SK-N-SH treated with all-trans-retinoic acid at 6 μM for 48 hours (cell line): Measurements from ENCODE around the gene MINDY2.

Experiments used
- ATAC-seq: fragments of 200-7000 bp; cut with Tn5 transposase; 3 replicates; pipeline ENCODE4 v1.9.1; 2020; ENCODE audit warnings: mild to moderate bottlenecking, moderate library complexity
- ARNTL ChIP-seq: fragments of 450-650 bp; formaldehyde crosslinking; IDR thresholded peaks from 2 replicates; pipeline ENCODE4 v1.5.0; 2020; ENCODE audit warnings: low read depth, mild to moderate bottlenecking, moderate library complexity, borderline replicate concordance
- BACH2 ChIP-seq: fragments of 250-450 bp; sonication (Bioruptor Pico); IDR thresholded peaks from 2 replicates; pipeline ENCODE4 v1.9.0; 2021; ENCODE audit warnings: mild to moderate bottlenecking, borderline replicate concordance
- CSDC2 ChIP-seq: fragments of 250-450 bp; sonication (Bioruptor Pico); IDR thresholded peaks from 2 replicates; pipeline ENCODE4 v1.5.0; 2020; ENCODE audit warnings: mild to moderate bottlenecking, moderate library complexity
- ESRRG ChIP-seq: fragments of 250-450 bp; sonication (Bioruptor Pico); IDR thresholded peaks from 2 replicates; pipeline ENCODE4 v1.6.1; 2021; ENCODE audit warnings: mild to moderate bottlenecking
- GLIS3 ChIP-seq: fragments of 250-450 bp; sonication (Bioruptor Pico); IDR thresholded peaks from 2 replicates; pipeline ENCODE4 v1.5.0; 2020; ENCODE audit warnings: mild to moderate bottlenecking, moderate library complexity
- ISL1 ChIP-seq: fragments of 250-450 bp; sonication (Bioruptor Pico); IDR thresholded peaks from 2 replicates; pipeline ENCODE4 v2.1.2; 2022; ENCODE audit warnings: mild to moderate bottlenecking, moderate library complexity
- PPARA ChIP-seq: fragments of 250-450 bp; sonication (Bioruptor Pico); IDR thresholded peaks from 2 replicates; pipeline ENCODE4 v1.5.0; 2020; ENCODE audit warnings: mild to moderate bottlenecking, borderline replicate concordance
- RARB ChIP-seq: fragments of 250-450 bp; sonication (Bioruptor Pico); IDR thresholded peaks from 2 replicates; pipeline ENCODE4 v1.8.0; 2021; ENCODE audit warnings: mild to moderate bottlenecking, moderate library complexity
- TCF4 ChIP-seq: fragments of 250-450 bp; sonication (Bioruptor Pico); IDR thresholded peaks from 2 replicates; pipeline ENCODE4 v1.8.0; 2021; ENCODE audit warnings: mild to moderate bottlenecking, moderate library complexity, borderline replicate concordance
- ZC3H10 ChIP-seq: fragments of 250-450 bp; sonication (Bioruptor Pico); IDR thresholded peaks from 2 replicates; pipeline ENCODE4 v1.5.1; 2021; ENCODE audit warnings: mild to moderate bottlenecking, moderate library complexity
- ZFP3 ChIP-seq: fragments of 250-450 bp; sonication (Bioruptor Pico); IDR thresholded peaks from 2 replicates; pipeline ENCODE4 v1.5.0; 2020; ENCODE audit warnings: mild to moderate bottlenecking, moderate library complexity
- ZFP30 ChIP-seq: fragments of 450-650 bp; formaldehyde crosslinking; IDR thresholded peaks from 2 replicates; pipeline ENCODE4 v1.5.0; 2022; ENCODE audit warnings: mild to moderate bottlenecking, moderate library complexity
- ZNF70 ChIP-seq: fragments of 450-650 bp; formaldehyde crosslinking; IDR thresholded peaks from 2 replicates; pipeline ENCODE4 v1.5.0; 2020; ENCODE audit warnings: mild to moderate bottlenecking, moderate library complexity
- ZNF8 ChIP-seq: fragments of 450-650 bp; formaldehyde crosslinking; IDR thresholded peaks from 2 replicates; pipeline ENCODE4 v1.5.0; 2020; ENCODE audit warnings: mild to moderate bottlenecking, moderate library complexity
- TF ChIP-seq, protein P1 (sequence below): fragments of 250-450 bp; sonication (Bioruptor Pico); IDR thresholded peaks from 2 replicates; pipeline ENCODE4 v1.8.0; 2020; ENCODE audit warnings: mild to moderate bottlenecking, moderate library complexity, borderline replicate concordance
- TF ChIP-seq, protein P2 (sequence below): fragments of 250-450 bp; sonication (Bioruptor Pico); IDR thresholded peaks from 2 replicates; pipeline ENCODE4 v1.5.1; 2021; ENCODE audit warnings: mild to moderate bottlenecking, moderate library complexity
- TF ChIP-seq, protein P3 (sequence below): fragments of 250-450 bp; sonication (Bioruptor Pico); IDR thresholded peaks from 2 replicates; pipeline ENCODE4 v1.5.0; 2020; ENCODE audit warnings: mild to moderate bottlenecking, moderate library complexity
- TF ChIP-seq, protein P4 (sequence below): fragments of 250-450 bp; sonication (Bioruptor Pico); IDR thresholded peaks from 2 replicates; pipeline ENCODE4 v1.8.0; 2021; ENCODE audit warnings: low read depth, mild to moderate bottlenecking, moderate library complexity, borderline replicate concordance

The MINDY2 gene

DNA sequence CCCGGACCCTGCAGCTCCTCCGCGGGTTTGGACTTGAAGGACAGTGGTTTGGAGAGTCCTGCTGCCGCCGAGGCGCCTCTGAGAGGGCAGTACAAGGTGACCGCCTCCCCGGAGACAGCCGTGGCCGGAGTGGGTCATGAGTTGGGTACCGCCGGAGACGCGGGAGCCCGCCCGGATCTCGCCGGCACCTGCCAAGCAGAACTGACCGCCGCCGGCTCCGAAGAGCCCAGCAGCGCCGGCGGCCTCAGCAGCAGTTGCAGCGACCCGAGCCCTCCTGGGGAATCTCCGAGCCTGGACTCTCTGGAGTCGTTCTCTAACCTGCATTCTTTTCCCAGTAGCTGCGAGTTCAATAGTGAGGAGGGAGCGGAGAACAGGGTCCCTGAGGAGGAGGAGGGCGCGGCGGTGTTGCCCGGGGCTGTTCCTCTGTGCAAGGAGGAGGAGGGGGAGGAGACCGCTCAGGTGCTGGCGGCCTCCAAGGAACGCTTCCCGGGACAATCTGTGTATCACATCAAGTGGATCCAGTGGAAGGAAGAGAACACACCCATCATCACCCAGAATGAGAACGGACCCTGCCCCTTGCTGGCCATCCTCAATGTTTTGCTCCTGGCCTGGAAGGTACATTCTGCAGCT lies 634 bp downstream of the MINDY2 start:
- TF ChIP-seq, protein P1, sequence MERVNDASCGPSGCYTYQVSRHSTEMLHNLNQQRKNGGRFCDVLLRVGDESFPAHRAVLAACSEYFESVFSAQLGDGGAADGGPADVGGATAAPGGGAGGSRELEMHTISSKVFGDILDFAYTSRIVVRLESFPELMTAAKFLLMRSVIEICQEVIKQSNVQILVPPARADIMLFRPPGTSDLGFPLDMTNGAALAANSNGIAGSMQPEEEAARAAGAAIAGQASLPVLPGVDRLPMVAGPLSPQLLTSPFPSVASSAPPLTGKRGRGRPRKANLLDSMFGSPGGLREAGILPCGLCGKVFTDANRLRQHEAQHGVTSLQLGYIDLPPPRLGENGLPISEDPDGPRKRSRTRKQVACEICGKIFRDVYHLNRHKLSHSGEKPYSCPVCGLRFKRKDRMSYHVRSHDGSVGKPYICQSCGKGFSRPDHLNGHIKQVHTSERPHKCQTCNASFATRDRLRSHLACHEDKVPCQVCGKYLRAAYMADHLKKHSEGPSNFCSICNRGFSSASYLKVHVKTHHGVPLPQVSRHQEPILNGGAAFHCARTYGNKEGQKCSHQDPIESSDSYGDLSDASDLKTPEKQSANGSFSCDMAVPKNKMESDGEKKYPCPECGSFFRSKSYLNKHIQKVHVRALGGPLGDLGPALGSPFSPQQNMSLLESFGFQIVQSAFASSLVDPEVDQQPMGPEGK (CRISPR knock-in tag) = no peak
- TF ChIP-seq ARNTL (no peak), ZNF70 (CRISPR knock-in tag) (no peak), ESRRG (CRISPR knock-in tag) (no peak), ZFP30 (CRISPR knock-in tag) (no peak)
- TF ChIP-seq, all 23 proteins: peak for 0
- peak; percentile 30 for ATAC-seq

DNA sequence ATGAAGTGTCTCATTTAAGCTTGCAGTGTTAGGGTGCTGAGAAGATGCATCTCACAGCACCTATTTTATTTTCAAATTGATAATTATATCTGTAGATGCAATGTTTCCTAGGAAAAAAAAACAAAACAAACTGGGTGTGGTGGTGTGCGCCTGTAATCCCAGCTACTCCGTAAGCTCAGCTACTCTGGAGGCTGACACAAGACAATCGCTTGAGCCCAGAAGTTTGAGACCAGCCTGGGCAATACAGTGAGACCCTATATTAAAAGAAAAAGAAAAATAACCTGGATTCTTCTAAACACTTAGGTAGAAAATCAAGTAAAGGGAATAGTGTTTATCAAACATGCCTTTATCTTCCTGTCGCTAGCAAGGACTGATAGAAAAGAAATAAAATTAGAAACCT lies 1.9 kb downstream of the MINDY2 start:
- no peak for ATAC-seq
- TF ChIP-seq PPARA (CRISPR knock-in tag) = no peak
- no peak for TF ChIP-seq ESRRG (CRISPR knock-in tag)
- TF ChIP-seq RARB (CRISPR knock-in tag) = no peak
- TF ChIP-seq ZC3H10 (CRISPR knock-in tag) = no peak
- no peak for TF ChIP-seq CSDC2 (CRISPR knock-in tag)
- TF ChIP-seq ISL1 (CRISPR knock-in tag) = no peak
- no peak for TF ChIP-seq BACH2 (CRISPR knock-in tag)
- no peak for TF ChIP-seq ZNF8 (CRISPR knock-in tag)
- TF ChIP-seq GLIS3 = no peak
- TF ChIP-seq, protein P1 (CRISPR knock-in tag) = no peak
- TF ChIP-seq ARNTL = no peak
- TF ChIP-seq ZFP3 (CRISPR knock-in tag) = no peak
- TF ChIP-seq, all 23 proteins: peak for 0

DNA sequence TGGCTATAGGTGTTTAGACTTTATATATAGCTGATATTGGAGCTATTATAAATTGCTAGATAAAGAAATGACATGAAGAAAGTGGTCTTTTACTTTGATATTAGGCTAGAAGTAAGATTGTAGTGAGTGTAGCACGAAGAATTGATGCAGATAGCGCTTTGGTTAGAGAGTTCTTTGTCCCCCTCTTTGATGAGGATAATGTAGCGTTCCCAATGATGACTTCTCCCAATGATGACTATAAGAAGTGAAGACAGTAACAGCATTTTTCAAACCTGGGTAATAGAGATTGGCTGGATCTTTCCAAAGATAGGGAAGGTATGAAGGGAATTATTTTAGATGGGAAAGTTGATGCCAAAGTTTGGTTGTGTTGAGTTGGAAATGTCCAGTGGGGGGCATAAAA lies 4.3 kb downstream of the MINDY2 start:
- TF ChIP-seq GLIS3 = no peak
- no peak for ATAC-seq

DNA sequence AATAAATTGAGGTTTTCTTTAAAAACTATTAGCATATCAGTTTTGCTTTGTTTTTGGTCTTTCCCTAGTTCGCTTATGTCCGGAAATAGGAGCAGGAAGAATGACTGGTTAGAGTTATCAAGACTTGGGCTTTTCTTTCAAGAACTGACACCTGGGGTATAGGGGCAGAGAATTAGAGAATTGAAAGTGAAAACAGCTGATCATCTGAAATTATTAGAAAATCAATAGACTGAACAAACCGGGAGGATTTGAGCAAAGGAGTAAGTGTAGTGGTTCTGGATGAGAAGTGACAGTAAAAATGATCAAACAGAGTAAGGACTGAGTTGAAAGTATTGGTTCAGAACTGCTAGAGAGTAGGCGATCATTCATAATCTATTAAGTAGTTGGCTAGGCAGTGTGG lies 6.0 kb downstream of the MINDY2 start:
- ATAC-seq = no peak
- no peak for TF ChIP-seq TCF4 (CRISPR knock-in tag)
- TF ChIP-seq RARB (CRISPR knock-in tag) = no peak
- no peak for TF ChIP-seq ISL1 (CRISPR knock-in tag)
- TF ChIP-seq, protein P2, sequence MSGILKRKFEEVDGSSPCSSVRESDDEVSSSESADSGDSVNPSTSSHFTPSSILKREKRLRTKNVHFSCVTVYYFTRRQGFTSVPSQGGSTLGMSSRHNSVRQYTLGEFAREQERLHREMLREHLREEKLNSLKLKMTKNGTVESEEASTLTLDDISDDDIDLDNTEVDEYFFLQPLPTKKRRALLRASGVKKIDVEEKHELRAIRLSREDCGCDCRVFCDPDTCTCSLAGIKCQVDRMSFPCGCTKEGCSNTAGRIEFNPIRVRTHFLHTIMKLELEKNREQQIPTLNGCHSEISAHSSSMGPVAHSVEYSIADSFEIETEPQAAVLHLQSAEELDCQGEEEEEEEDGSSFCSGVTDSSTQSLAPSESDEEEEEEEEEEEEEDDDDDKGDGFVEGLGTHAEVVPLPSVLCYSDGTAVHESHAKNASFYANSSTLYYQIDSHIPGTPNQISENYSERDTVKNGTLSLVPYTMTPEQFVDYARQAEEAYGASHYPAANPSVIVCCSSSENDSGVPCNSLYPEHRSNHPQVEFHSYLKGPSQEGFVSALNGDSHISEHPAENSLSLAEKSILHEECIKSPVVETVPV (CRISPR knock-in tag) = no peak
- TF ChIP-seq, protein P3, sequence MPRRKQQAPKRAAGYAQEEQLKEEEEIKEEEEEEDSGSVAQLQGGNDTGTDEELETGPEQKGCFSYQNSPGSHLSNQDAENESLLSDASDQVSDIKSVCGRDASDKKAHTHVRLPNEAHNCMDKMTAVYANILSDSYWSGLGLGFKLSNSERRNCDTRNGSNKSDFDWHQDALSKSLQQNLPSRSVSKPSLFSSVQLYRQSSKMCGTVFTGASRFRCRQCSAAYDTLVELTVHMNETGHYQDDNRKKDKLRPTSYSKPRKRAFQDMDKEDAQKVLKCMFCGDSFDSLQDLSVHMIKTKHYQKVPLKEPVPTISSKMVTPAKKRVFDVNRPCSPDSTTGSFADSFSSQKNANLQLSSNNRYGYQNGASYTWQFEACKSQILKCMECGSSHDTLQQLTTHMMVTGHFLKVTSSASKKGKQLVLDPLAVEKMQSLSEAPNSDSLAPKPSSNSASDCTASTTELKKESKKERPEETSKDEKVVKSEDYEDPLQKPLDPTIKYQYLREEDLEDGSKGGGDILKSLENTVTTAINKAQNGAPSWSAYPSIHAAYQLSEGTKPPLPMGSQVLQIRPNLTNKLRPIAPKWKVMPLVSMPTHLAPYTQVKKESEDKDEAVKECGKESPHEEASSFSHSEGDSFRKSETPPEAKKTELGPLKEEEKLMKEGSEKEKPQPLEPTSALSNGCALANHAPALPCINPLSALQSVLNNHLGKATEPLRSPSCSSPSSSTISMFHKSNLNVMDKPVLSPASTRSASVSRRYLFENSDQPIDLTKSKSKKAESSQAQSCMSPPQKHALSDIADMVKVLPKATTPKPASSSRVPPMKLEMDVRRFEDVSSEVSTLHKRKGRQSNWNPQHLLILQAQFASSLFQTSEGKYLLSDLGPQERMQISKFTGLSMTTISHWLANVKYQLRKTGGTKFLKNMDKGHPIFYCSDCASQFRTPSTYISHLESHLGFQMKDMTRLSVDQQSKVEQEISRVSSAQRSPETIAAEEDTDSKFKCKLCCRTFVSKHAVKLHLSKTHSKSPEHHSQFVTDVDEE (CRISPR knock-in tag) = no peak
- TF ChIP-seq, protein P1 (CRISPR knock-in tag) = no peak
- no peak for TF ChIP-seq ZNF70 (CRISPR knock-in tag)
- TF ChIP-seq PPARA (CRISPR knock-in tag) = no peak
- no peak for TF ChIP-seq CSDC2 (CRISPR knock-in tag)
- TF ChIP-seq, protein P4, sequence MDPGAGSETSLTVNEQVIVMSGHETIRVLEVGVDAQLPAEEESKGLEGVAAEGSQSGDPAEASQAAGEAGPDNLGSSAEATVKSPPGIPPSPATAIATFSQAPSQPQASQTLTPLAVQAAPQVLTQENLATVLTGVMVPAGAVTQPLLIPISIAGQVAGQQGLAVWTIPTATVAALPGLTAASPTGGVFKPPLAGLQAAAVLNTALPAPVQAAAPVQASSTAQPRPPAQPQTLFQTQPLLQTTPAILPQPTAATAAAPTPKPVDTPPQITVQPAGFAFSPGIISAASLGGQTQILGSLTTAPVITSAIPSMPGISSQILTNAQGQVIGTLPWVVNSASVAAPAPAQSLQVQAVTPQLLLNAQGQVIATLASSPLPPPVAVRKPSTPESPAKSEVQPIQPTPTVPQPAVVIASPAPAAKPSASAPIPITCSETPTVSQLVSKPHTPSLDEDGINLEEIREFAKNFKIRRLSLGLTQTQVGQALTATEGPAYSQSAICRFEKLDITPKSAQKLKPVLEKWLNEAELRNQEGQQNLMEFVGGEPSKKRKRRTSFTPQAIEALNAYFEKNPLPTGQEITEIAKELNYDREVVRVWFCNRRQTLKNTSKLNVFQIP (CRISPR knock-in tag) = no peak
